SW480 (cell line): Measurements from ENCODE around the gene EML4.
A peak's percentile ranks its signal among the peaks of the same experiment; 100 is the strongest.

Experiments used
- DNase-seq: peaks from one replicate; pipeline ENCODE4 v3.0.0-alpha.2; 2016; ENCODE audit warnings: low spot score

The EML4 gene

GRCh38 chr2:42195559-42195958 is 26.4 kb downstream of the EML4 start:
- peak; percentile 81 for DNase-seq

- DNase-seq: no peak
Observed at GRCh38 chr2:42196070-42196402, 26.9 kb downstream of the EML4 start.

DNA sequence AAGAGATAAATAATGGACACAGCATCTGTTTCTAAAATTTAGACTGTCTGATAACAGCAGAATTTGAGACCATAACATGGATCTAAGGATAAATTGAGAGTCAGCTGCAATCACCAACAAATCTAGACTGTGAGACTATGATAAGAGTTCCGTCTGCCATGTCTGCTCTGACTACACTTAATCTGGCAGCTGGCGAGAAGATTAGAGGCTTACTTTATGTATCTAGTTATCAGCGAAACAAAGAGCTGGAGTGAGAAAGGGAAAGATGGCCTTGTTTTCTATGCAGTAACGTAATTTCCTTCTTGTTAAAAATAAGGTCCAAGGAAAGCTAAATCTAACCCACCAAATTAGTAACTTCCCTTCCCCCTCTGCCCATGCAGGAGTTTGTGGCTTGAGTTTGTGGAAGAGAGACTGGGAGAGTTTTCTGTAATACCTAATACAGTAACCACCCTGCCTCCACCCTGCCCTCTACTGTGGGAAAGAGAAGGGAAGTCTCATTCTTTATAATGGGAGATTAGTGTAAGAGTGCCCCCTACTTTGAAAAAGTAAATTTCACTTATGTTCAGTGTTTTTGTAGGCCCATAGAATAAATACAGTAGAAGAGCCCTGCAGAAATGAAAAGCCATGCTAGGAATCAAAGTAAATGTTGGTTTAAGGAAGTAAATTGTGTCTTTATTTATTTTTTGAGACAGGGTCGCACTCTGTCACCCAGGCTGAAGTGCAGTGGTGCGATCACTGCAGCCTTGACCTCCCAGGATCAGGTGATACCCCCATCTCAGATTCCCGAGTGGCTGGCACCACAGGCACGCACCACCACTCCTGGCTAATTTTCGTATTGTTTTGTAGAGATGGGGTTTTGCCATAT is 27.5 kb downstream of the EML4 start:
- peak; percentile 70 for DNase-seq

DNA sequence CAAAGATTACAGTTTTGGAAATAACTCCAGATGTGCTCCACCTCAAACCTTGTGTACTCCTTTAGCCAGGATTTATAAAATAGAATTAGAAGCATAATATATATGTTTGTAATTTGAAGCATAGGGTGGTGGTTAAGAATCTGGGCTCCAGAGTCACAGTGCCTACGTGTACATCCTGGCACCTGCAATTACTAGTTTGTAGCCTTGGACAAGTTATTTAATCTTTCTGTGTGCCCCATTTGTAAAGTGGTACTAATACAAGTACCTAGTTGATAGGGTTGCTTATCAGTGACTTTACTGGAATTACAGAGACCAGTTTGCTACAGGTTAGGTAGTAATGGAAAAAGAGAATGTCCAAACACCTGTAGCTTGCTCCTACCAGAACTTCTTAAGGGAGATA is 28.6 kb downstream of the EML4 start:
- no peak for DNase-seq

DNA sequence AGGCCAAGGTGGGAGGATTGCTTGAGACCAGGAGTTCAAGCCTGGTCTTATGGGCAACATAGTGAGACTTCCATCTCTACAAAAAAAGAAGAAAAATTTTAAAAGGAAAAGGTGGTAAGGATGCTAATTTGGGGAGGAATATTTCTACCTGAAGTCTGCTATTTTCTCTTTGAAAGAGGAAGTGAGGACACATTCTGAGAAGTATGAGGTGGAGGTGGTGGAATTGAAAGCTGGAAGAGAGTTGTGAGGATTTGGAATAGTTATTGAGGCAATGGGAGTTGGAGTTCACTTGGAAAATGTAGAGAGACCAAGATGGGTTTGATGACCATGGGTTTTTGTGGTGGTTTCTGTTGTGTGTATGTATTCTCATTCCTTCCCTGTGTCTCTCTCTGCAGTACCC is 29.3 kb downstream of the EML4 start:
- DNase-seq: no peak

DNA sequence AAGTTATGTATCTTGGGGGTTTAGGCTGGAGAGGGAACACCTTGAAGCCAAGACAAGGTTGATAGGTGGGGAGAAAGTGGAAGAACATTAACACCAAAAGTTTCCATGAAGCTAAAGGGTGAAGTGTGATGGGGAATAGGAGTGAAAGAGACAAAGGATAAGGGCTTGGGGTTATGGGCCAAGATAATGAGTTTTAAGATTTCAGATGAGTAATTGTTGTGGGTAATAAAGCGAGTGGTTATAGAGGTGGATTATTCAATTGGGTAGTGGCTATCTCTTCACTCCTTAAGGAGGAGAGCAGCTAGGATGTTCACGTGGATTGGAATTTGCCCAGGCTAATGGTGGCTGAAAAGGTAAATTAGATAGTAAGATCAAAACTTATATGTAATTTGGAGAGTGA is 29.8 kb downstream of the EML4 start:
- no peak for DNase-seq

- DNase-seq: no peak
Observed at GRCh38 chr2:42199626-42200025, 30.5 kb downstream of the EML4 start.

DNA sequence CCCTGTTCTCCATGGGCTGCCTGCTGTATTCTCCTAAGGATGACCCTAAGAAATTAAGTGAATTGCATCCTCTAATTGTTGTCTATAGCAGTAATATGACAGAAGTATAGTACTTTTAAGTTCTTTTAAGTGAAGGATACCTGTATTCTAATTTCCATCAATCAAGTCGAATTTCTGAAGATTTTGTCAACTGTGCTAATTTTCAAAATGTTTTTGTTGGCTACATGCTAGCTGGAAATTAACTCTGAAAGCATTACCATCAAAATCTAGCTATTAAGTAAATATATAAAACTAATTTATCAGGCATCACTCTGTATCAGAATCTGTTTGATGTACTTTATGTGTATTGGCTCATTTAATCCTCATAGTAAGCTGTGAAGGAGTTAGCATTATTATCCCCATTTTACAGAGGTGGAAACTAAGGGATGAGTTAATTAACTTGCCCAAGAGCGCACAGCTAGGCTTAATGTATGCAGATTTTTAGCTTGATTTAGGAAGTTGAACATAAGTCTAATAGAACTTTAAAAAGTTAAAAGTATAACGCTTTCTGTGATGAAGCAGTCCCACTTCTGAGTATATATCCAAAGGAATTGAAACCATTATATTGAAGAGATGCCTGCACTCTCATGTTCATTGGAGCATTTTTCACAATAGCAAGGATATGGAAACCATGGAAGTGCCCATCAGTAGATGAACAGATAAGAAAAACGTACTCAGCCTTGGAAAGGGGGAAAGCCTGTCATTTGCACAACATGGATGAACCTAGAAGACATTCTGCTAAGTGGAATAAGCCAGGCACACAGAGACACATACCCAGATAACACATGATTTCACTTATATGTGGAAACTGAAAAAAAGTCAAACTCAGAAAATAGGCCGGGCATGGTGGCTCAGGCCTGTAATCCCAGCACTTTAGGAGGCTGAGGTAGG is 32.0 kb downstream of the EML4 start:
- no peak for DNase-seq

GRCh38 chr2:42202634-42203008 is 33.5 kb downstream of the EML4 start:
- no peak for DNase-seq

DNA sequence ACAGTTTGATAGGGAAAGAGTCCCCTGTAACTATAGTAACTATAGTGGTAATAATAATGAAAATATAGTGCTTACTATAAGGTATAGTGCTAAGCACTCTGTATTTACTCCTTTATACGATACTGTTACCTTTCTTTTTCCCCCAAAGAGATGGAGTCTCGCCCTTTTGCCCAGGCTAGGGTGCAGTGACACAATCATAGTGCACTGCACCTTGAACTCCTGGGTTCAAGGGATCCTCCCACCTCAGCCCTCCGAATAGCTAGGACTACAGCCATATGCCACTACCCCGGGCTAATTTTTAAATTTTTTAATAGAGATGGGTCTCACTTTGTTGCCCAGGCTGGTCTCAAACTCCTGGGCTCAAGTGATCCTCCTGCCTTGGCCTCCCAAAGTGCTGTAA is 34.6 kb downstream of the EML4 start:
- DNase-seq: no peak

GRCh38 chr2:42205337-42205736 is 36.2 kb downstream of the EML4 start:
- no peak for DNase-seq

GRCh38 chr2:42207826-42208225 is 38.7 kb downstream of the EML4 start:
- DNase-seq: no peak

GRCh38 chr2:42210203-42210602 is 41.0 kb downstream of the EML4 start:
- DNase-seq: no peak

GRCh38 chr2:42211291-42211690 is 42.1 kb downstream of the EML4 start:
- DNase-seq: no peak

DNA sequence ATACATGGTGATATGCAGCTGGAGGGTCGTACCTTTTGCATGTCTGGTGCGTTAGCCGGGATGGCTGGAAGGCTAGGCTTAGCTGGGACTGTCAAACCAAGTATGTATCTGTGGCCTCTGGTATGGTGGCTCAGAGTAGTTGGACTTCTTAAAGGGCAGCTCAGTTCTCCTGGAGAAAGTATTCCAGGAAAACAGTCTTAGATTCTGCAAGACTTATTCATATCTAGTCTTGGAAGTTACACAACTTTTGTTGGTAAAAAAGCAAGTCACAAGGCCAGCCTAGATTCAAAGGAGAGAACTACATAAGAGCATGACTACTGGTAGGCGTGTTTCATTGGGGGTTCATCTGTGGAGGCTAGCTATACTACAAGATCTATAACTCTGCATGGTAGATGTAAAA is 45.5 kb downstream of the EML4 start:
- no peak for DNase-seq

GRCh38 chr2:42216694-42217093 is 47.5 kb downstream of the EML4 start:
- DNase-seq: no peak

GRCh38 chr2:42217307-42217706 is 48.2 kb downstream of the EML4 start:
- DNase-seq: no peak

- DNase-seq: no peak
Observed at GRCh38 chr2:42217914-42218313, 48.8 kb downstream of the EML4 start.

GRCh38 chr2:42218712-42219111 is 49.6 kb downstream of the EML4 start:
- DNase-seq: no peak

DNA sequence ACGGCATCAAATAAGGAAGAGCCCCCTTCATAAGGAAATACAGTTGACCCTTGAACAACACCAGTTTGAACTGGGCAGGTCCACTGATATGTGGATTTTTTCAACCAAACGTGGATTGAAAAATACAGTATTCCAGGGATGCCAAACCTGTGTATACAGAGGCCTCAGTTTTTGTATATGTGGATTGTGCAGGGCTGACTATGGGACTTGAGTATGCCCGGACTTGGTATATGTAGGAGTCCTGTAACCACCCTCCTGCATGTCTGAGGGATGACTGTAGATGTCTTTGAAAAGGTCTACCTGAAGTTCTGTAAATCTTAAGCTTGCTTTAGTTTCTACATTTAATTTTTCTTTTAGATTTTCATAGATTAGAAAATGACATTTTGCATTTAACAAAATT is 50.0 kb downstream of the EML4 start:
- DNase-seq: no peak

DNA sequence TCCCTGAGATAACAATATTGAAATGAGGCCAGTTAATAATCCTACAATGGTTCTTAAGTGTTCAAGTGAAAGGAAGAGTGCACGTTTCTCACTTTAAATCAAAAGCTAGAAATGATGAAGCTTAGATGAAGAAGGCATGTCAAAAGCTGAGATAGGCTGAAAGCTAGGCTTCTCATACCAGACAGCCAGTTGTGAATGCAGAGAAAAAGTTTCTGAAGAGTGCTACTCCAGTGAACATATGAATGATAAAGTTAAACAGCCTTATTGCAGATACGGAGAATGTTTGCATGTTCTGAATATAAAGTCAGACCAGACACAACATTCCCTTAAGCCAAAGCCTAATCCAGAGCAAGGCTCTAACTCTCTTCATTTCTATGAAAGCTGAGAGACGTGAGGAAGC is 51.4 kb downstream of the EML4 start:
- DNase-seq: no peak

DNA sequence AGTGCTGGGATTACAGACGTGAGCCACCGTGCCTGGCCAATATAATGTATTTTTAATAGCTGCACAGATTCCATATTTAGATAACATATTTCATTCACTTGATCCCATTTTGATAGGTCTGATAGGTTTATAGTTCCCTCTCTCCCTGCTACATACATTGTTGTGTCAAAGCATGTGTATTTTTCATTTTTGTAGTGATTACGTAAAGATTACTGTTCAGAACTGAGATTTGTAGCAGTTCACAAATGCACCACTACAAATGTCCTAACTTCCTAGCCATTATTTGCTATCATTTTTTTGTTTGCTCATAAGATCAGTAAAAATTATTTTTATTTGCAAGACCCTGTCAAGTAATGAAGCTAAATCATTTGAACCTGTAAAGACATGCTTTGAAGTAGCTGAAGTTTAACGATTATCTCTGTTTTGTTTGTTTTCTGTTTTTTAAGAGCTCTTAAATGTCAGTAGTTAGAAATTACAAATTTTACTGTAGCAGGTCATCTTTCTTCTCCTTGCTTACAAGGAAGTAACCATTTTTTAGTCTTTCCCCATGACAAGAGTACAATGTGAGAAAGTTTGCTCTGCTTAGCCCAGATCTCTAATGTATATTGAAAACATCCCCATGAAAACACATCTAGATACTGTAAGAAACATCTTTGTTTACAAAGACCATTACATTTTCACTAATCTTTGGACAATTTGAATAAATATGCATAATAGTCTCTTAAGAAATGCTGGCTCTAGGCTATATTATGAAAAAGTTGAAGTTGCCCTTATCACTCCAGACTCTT is 54.1 kb downstream of the EML4 start:
- no peak for DNase-seq

DNA sequence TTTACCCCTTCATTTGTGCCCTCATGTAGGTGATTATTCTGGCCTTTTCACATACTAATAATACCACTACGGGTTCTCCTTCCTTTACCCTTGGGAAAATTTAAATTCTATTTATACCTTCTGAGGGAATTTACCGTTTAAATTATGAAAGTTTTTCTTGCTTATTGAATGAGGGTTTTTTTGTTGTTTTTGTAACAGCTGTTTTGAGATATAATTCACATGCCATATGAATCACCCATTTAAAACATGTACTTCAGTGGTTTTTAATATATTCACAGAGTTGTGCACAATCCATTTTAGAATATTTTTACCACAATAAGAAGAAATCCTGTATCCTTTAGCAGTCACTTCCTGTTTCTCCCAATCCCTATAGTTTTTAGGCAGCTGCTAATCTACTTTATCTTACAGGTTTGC is 54.7 kb downstream of the EML4 start:
- DNase-seq: no peak
